ENCODE data around the gene SMYD1. TPM values are rescaled to one million over a fixed set of nuclear protein-coding genes. Genes with fewer than 3 reads are reported as not detected.

Gene SMYD1
- total RNA-seq, 4 donors from 2014 or later = 0.07 TPM; not detected in 3

GRCh38 chr2:88110830-88111229, 43.2 kb downstream of the SMYD1 start:
- H3K9me3 ChIP-seq = no peaks in the 10 kb centered on the region
- no peaks in the 10 kb centered on the region for H3K4me1 ChIP-seq
- H3K27me3 ChIP-seq = no peaks in the 10 kb centered on the region
- no peak overlapping the region for H3K4me3 ChIP-seq
- intact Hi-C loops (cut with DNase I; ENCODE audit: low total_unique reads) = no loop called here
- no peaks in the 10 kb centered on the region for H3K36me3 ChIP-seq
- no peak for DNase-seq
- TF ChIP-seq CTCF (IDR thresholded peaks at IDR 0.05) (no peak), POLR2A (IDR thresholded peaks at IDR 0.05) (no peak)
- H3K27ac ChIP-seq = no peak overlapping the region

GRCh38 chr2:88113069-88113468, 45.4 kb downstream of the SMYD1 start:
- intact Hi-C loops (cut with DNase I; ENCODE audit: low total_unique reads) = no loop called here
- Histone ChIP-seq H3K9me3 (no peaks in the 10 kb centered on the region), H3K36me3 (no peaks in the 10 kb centered on the region), H3K4me3 (no peak overlapping the region), H3K4me1 (no peaks in the 10 kb centered on the region), H3K27me3 (no peaks in the 10 kb centered on the region), H3K27ac (no peak overlapping the region)
- DNase-seq = no peak
- no peak for TF ChIP-seq CTCF (IDR thresholded peaks at IDR 0.05)
- TF ChIP-seq POLR2A (IDR thresholded peaks at IDR 0.05) = no peak

GRCh38 chr2:88114889-88115288, 47.3 kb downstream of the SMYD1 start:
- no peaks in the 10 kb centered on the region for H3K36me3 ChIP-seq
- H3K4me3 ChIP-seq = no peak overlapping the region
- H3K9me3 ChIP-seq = no peaks in the 10 kb centered on the region
- H3K27me3 ChIP-seq = no peaks in the 10 kb centered on the region
- DNase-seq = no peak
- intact Hi-C loops (cut with DNase I; ENCODE audit: low total_unique reads) = no loop called here
- H3K27ac ChIP-seq = no peak overlapping the region
- no peaks in the 10 kb centered on the region for H3K4me1 ChIP-seq
- no peak for TF ChIP-seq CTCF (IDR thresholded peaks at IDR 0.05)
- TF ChIP-seq POLR2A (IDR thresholded peaks at IDR 0.05) = no peak

GRCh38 chr2:88115825-88116518, 48.3 kb downstream of the SMYD1 start:
- Histone ChIP-seq H3K4me3 (no peak overlapping the region), H3K27ac (no peak overlapping the region), H3K36me3 (no peaks in the 10 kb centered on the region), H3K9me3 (no peaks in the 10 kb centered on the region), H3K4me1 (no peaks in the 10 kb centered on the region), H3K27me3 (no peaks in the 10 kb centered on the region)
- intact Hi-C loops (cut with DNase I; ENCODE audit: low total_unique reads) = no loop called here
- TF ChIP-seq CTCF (IDR thresholded peaks at IDR 0.05) (no peak), POLR2A (IDR thresholded peaks at IDR 0.05) (no peak)
- no peak for DNase-seq

GRCh38 chr2:88116669-88117432, 49.2 kb downstream of the SMYD1 start:
- intact Hi-C loops (cut with DNase I; ENCODE audit: low total_unique reads) = no loop called here
- Histone ChIP-seq H3K4me1 (no peaks in the 10 kb centered on the region), H3K9me3 (no peaks in the 10 kb centered on the region), H3K27ac (no peak overlapping the region), H3K27me3 (no peaks in the 10 kb centered on the region), H3K36me3 (no peaks in the 10 kb centered on the region), H3K4me3 (no peak overlapping the region)
- TF ChIP-seq CTCF (IDR thresholded peaks at IDR 0.05) (no peak), POLR2A (IDR thresholded peaks at IDR 0.05) (no peak)
- no peak for DNase-seq

Measured in uterus (tissue), 4 donors.